Sigmoid colon (tissue), 4 donors: ENCODE data around the gene TRAF2.

ENCODE experiments used
- CTCF ChIP-seq, 4 experiments: fragments of 450-650 bp in 3 of 4; fragments of 200-600 bp in 1 of 4; IDR thresholded peaks; one replicate each; pipeline ENCODE4 v1.5.1; 2016 to 2019; ENCODE audit warnings: antibody characterized with exemption in 4 of 4, mild to moderate bottlenecking in 3 of 4, moderate library complexity in 2 of 4
- EP300 ChIP-seq, 4 donors: sonication (generic); formaldehyde crosslinking; IDR thresholded peaks; one replicate each; pipeline ENCODE4 v1.6.1; 2017; ENCODE audit warnings: antibody characterized with exemption in 4 of 4
- POLR2AphosphoS5 ChIP-seq, 4 donors: sonication (generic); formaldehyde crosslinking; IDR thresholded peaks; one replicate each; pipeline ENCODE4 v1.6.1; 2017; ENCODE audit warnings: antibody characterized with exemption in 4 of 4

- TF ChIP-seq CTCF (IDR thresholded peaks at IDR 0.05) (no peak), EP300 (IDR thresholded peaks at IDR 0.05) (no peak), POLR2AphosphoS5 (IDR thresholded peaks at IDR 0.05) (peak; percentile 50 to 87 (median 84))
These were observed 38.4 kb upstream of the TRAF2 start for GRCh38 chr9:136847826-136848392.
